ENCODE data around the gene EIF2B4. TPM values are rescaled to one million over a fixed set of nuclear protein-coding genes. Genes with fewer than 3 reads are reported as not detected.

Gene EIF2B4
- total RNA-seq, 2 experiments from 2014 or later, result 23.9 to 32.9 TPM

- TF ChIP-seq EZH2phosphoT487 (IDR thresholded peaks at IDR 0.05; ENCODE audit: borderline replicate concordance, low read depth, low read length) (no peak), CTCF (conservative IDR thresholded peaks at IDR 0.05; ENCODE audit: low read length) (no peak)
- no peak overlapping the region for H3K4me2 ChIP-seq (ENCODE audit: low read length)
- no TSS peak for BruUV-seq (replicated peaks)
- peaks cover 41% of the 10 kb centered on the region for H3K36me3 ChIP-seq (ENCODE audit: insufficient read depth, low read length)
- H3K9me2 ChIP-seq (ENCODE audit: insufficient read depth, low read length), result no peaks in the 10 kb centered on the region
- H4K20me1 ChIP-seq (ENCODE audit: insufficient read depth, low read length), result no peaks in the 10 kb centered on the region
- no peak overlapping the region for H3K4me3 ChIP-seq (ENCODE audit: low read depth, low read length, poor library complexity, severe bottlenecking)
- no peak for DNase-seq (ENCODE audit: low spot score)
- ChIA-PET CTCF (ENCODE audit: unreplicated experiment) (no interaction called here), POLR2A (interaction anchor here (0.6 kb wide), 3 partner anchors 236 to 385 kb away, joined by 3 to 4 read pairs (median 3); no protein-coding TSS in a partner anchor)
- peaks cover 71% of the 10 kb centered on the region for H3K79me2 ChIP-seq (ENCODE audit: insufficient read depth, low read depth, low read length)
- intact Hi-C loops (cut with micrococcal nuclease; ENCODE audit: unreplicated experiment), result no loop called here
- no peak overlapping the region for H2AFZ ChIP-seq (ENCODE audit: low read length)
- peaks cover 14% of the 10 kb centered on the region for H3K4me1 ChIP-seq (ENCODE audit: insufficient read depth, low read length, poor library complexity, severe bottlenecking)
- H3K9me3 ChIP-seq (ENCODE audit: low read length), result no peaks in the 10 kb centered on the region
- no peak overlapping the region for H3K27ac ChIP-seq (ENCODE audit: low read depth, low read length, poor library complexity, severe bottlenecking)
Measured at GRCh38 chr2:27347641-27348040, 22.5 kb downstream of the EIF2B4 start.

DNA sequence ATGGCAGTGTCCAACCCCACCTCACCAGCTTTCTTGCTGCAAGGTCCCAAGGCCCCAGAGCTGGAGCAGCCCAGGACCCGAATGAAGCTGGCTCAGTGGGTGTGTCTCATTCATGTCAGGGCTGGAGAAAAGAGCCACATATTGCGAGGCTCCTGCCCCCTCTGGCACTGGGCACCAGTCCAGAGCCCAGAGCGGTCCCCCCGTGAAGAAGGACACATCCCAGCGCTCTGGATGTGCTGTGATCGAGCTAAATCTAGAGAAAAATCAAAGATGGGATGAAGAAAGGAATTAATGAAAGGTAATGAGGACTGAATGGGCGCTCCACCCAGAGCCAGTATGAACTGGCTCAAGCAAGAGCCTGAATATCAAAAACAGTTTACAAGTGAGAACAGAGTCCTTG, 34.0 kb downstream of the EIF2B4 start:
- DNase-seq (ENCODE audit: low spot score), result no peak
- no peak overlapping the region for H3K27ac ChIP-seq (ENCODE audit: low read depth, low read length, poor library complexity, severe bottlenecking)
- H3K4me1 ChIP-seq (ENCODE audit: insufficient read depth, low read length, poor library complexity, severe bottlenecking), result no peaks in the 10 kb centered on the region
- ChIA-PET CTCF (ENCODE audit: unreplicated experiment) (no interaction called here), POLR2A (interaction anchor here (0.6 kb wide), 1 partner anchor 100 kb away, joined by 3 read pairs; no protein-coding TSS in a partner anchor)
- H2AFZ ChIP-seq (ENCODE audit: low read length), result no peak overlapping the region
- no peak overlapping the region for H3K4me2 ChIP-seq (ENCODE audit: low read length)
- H4K20me1 ChIP-seq (ENCODE audit: insufficient read depth, low read length), result no peaks in the 10 kb centered on the region
- no peaks in the 10 kb centered on the region for H3K9me3 ChIP-seq (ENCODE audit: low read length)
- H3K36me3 ChIP-seq (ENCODE audit: insufficient read depth, low read length), result peaks cover 91% of the 10 kb centered on the region
- no peaks in the 10 kb centered on the region for H3K9me2 ChIP-seq (ENCODE audit: insufficient read depth, low read length)
- no peak overlapping the region for H3K4me3 ChIP-seq (ENCODE audit: low read depth, low read length, poor library complexity, severe bottlenecking)
- TF ChIP-seq CTCF (conservative IDR thresholded peaks at IDR 0.05; ENCODE audit: low read length) (no peak), EZH2phosphoT487 (IDR thresholded peaks at IDR 0.05; ENCODE audit: borderline replicate concordance, low read depth, low read length) (no peak)
- no TSS peak for BruUV-seq (replicated peaks)
- intact Hi-C loops (cut with micrococcal nuclease; ENCODE audit: unreplicated experiment), result no loop called here
- H3K79me2 ChIP-seq (ENCODE audit: insufficient read depth, low read depth, low read length), result no peaks in the 10 kb centered on the region

DNA sequence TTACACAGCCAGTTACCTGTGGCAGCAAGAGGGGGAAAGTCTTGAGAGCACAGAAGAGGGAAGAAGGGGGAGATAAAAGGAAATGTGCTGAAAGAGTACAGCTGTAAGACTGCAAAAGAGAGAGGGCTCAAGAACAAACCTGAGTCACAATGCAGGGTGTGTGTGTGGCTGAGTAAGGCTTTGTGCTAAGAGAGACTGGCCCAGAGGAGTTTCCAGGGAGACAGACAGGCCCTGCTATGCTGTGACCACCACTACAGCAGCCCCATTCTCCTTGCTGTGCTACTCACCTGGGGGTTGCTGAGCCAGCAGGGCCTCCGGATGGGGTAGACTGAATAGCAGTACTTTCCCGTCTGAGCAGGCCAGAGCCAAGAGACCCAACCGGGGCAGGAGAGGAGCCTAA, 34.8 kb downstream of the EIF2B4 start:
- intact Hi-C loops (cut with micrococcal nuclease; ENCODE audit: unreplicated experiment), result no loop called here

More for the DNA sequence above, 34.8 kb downstream of the EIF2B4 start:
- Histone ChIP-seq H3K4me3 (ENCODE audit: low read depth, low read length, poor library complexity, severe bottlenecking) (no peak overlapping the region), H2AFZ (ENCODE audit: low read length) (no peak overlapping the region), H3K9me3 (ENCODE audit: low read length) (no peaks in the 10 kb centered on the region), H4K20me1 (ENCODE audit: insufficient read depth, low read length) (no peaks in the 10 kb centered on the region), H3K79me2 (ENCODE audit: insufficient read depth, low read depth, low read length) (no peaks in the 10 kb centered on the region), H3K27ac (ENCODE audit: low read depth, low read length, poor library complexity, severe bottlenecking) (no peak overlapping the region), H3K9me2 (ENCODE audit: insufficient read depth, low read length) (no peaks in the 10 kb centered on the region), H3K4me1 (ENCODE audit: insufficient read depth, low read length, poor library complexity, severe bottlenecking) (no peaks in the 10 kb centered on the region), H3K4me2 (ENCODE audit: low read length) (no peak overlapping the region), H3K36me3 (ENCODE audit: insufficient read depth, low read length) (peaks cover 91% of the 10 kb centered on the region)
- CTCF ChIA-PET (ENCODE audit: unreplicated experiment), result no interaction called here
- POLR2A ChIA-PET, result interaction anchor here (0.5 kb wide), 1 partner anchor 19 kb away, joined by 3 read pairs; no protein-coding TSS in a partner anchor
- no peak for DNase-seq (ENCODE audit: low spot score)
- BruUV-seq (replicated peaks), result no TSS peak
- TF ChIP-seq EZH2phosphoT487 (IDR thresholded peaks at IDR 0.05; ENCODE audit: borderline replicate concordance, low read depth, low read length), result no peak
- TF ChIP-seq CTCF (conservative IDR thresholded peaks at IDR 0.05; ENCODE audit: low read length), result no peak

Data from OCI-LY7 (cell line).